AG09309 (cell line): Measurements from ENCODE around the gene MRPS33.

Experiments
- DNase-seq: peaks from one replicate; pipeline ENCODE4 v3.0.0-alpha.2; 2010; ENCODE audit warnings: low read depth
- H3K4me3 ChIP-seq: 2 replicates; pipeline ENCODE4 v1.5.1; 2011; ENCODE audit warnings: mild to moderate bottlenecking, low read depth, low read length, moderate library complexity; ENCODE audit not compliant: control insufficient read depth
- CTCF ChIP-seq: IDR thresholded peaks from 2 replicates; pipeline ENCODE4 v1.5.1; 2011; ENCODE audit warnings: mild to moderate bottlenecking, low read depth, low read length, inconsistent platforms; ENCODE audit not compliant: insufficient read depth, control insufficient read depth; ENCODE audit errors: missing control alignments

The MRPS33 gene

GRCh38 chr7:141024668-141025067, 9.9 kb upstream of the MRPS33 start:
- no peak for DNase-seq
- H3K4me3 ChIP-seq = no peak overlapping the region
- TF ChIP-seq CTCF = no peak

- no peak for DNase-seq
- no peak overlapping the region for H3K4me3 ChIP-seq
- no peak for TF ChIP-seq CTCF
These were observed 8.5 kb upstream of the MRPS33 start for GRCh38 chr7:141023295-141023694.

GRCh38 chr7:141017555-141017954, 2.8 kb upstream of the MRPS33 start:
- DNase-seq = no peak
- H3K4me3 ChIP-seq = no peak overlapping the region
- TF ChIP-seq CTCF = no peak

GRCh38 chr7:141016349-141016748, 1.6 kb upstream of the MRPS33 start:
- DNase-seq = no peak
- no peak for TF ChIP-seq CTCF

GRCh38 chr7:141014125-141014523, 628 bp downstream of the MRPS33 start:
- TF ChIP-seq CTCF = no peak
- H3K4me3 ChIP-seq = peak overlapping the region; percentile 77
- no peak for DNase-seq

More at GRCh38 chr7:141016349-141016748, 1.6 kb upstream of the MRPS33 start:
- H3K4me3 ChIP-seq = no peak overlapping the region

GRCh38 chr7:141013345-141013715, 1.4 kb downstream of the MRPS33 start:
- TF ChIP-seq CTCF = no peak
- DNase-seq = no peak
- H3K4me3 ChIP-seq = no peak overlapping the region
